LNCaP clone FGC (cell line): Measurements from ENCODE around the gene MOB3B.

Experiments used
- DNase-seq: peaks from one replicate; pipeline ENCODE4 v3.0.0-alpha.2; 2011; ENCODE audit warnings: low read depth
- H3K4me3 ChIP-seq: 2 replicates; pipeline ENCODE4 v1.5.1; 2011; ENCODE audit warnings: mild to moderate bottlenecking, low read depth, low read length, control low read depth
- CTCF ChIP-seq: IDR thresholded peaks from 2 replicates; pipeline ENCODE4 v1.5.1; 2012; ENCODE audit warnings: mild to moderate bottlenecking; ENCODE audit not compliant: control insufficient read depth, insufficient read depth; ENCODE audit errors: extremely low read depth

The MOB3B gene

DNA sequence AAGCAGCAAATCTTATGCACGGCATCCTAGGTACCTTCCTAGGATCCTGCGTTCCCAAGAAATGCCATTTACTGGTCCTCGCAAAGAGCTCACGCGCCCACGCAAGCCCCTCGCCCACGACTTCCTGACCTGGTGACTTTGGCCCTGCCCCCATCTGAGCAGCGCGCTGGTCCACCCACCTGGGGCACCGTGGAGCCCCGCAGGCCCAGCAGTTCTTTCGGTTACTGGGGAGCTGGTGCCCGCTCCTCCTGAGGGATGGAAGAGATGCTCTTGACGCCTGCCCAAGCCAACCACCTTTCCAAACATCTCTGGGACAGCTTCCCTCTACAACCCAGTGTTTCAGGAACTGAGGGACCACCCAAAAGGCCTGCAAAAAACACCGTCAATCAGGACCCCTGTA lies 249.4 kb downstream of the MOB3B start:
- H3K4me3 ChIP-seq = no peak overlapping the region
- no peak for TF ChIP-seq CTCF
- no peak for DNase-seq

DNA sequence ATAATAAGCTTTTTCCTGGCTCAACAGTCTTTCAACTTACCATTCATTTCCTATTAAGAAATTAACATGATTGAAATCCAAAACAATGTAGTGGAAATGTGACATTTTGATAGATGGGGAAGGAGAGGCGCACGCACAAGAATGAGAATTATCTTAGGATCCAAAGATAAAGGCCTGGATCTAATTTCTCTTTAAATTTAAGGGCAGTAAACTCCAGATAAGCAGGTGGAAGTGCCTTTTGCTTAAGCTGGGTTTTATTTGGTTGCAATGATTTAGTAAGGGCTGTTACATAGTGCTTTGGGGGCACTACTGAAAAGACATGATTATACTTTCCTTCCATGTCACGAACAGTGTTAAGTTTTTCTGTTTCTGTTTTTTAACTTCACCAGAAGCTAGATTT lies 250.0 kb downstream of the MOB3B start:
- TF ChIP-seq CTCF = no peak
- DNase-seq = no peak
- no peak overlapping the region for H3K4me3 ChIP-seq

GRCh38 chr9:27278374-27278773 lies 251.2 kb downstream of the MOB3B start:
- no peak for DNase-seq
- no peak for TF ChIP-seq CTCF

DNA sequence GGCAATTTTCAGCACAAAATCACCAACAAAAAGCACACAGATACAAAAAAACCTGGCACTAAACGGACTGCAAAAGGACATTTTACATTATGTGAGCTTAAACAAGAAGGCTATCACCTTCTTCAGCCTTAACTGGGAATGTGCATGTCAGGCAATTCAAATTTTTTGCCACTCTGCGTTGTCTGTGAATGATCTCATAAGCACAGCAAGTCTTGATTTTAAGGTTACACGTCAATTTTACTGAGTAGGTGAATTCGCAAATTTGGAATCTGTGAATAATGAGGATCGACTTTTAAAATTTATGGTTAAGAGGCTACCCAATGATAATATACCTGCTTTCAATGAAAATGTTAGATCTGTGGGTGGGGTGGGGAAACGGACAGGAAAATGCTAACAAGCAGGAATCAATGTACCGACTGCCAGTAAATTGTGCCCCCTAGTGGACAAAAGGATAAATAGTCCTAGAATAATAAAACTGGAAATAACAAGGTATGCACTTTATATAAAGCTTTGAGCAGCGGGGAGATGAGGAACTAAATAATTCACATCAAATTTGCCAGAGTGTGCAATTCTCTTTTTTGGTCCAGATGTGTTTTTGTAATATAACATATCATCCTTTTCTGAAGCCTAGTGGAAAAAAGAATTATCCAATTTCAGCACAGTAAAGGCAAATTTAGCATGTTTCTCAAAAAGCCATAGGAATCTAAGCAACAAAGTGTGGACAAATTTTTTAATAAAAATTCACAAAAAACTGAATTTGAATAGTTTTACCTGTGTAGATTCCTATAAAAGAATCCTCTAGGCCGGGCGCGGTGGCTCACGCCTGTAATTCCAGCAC lies 253.2 kb downstream of the MOB3B start:
- peak; percentile 40 for DNase-seq
- H3K4me3 ChIP-seq = no peak overlapping the region
- peak; percentile 64 for TF ChIP-seq CTCF

More at GRCh38 chr9:27278374-27278773, 251.2 kb downstream of the MOB3B start:
- no peak overlapping the region for H3K4me3 ChIP-seq
